PC-3 (cell line): Measurements from ENCODE around the gene LRP1B.

Source experiments
- CTCF ChIP-seq: fragments of 300-600 bp; sonication (generic); conservative IDR thresholded peaks from 2 replicates; pipeline ENCODE4 v1.5.1; 2017; ENCODE audit warnings: antibody characterized with exemption, low read depth, mild to moderate bottlenecking, low read length
- EZH2 ChIP-seq: fragments of 300-600 bp; sonication (generic); IDR thresholded peaks from one replicate; pipeline ENCODE4 v1.6.1; 2017; ENCODE audit warnings: antibody characterized with exemption, mild to moderate bottlenecking, low read length; ENCODE audit not compliant: unreplicated experiment

- no peak for TF ChIP-seq CTCF
- TF ChIP-seq EZH2 = no peak
These were observed 988.8 kb downstream of the LRP1B start for GRCh38 chr2:141142025-141142424.
